Cerebellar cortex (tissue), 1 donor: ENCODE data around the gene LRP1B.
"Not testable (repeated sequence)": the region's sequence is repeated elsewhere in the genome, so short reads cannot be mapped to it uniquely, and the experiment has no call there.

Experiments used
- DNase-seq: peaks from one replicate; pipeline ENCODE4 v3.0.0-alpha.2; 2015; ENCODE audit warnings: low spot score

Gene LRP1B

GRCh38 chr2:140338795-140339194 lies 1792.0 kb downstream of the LRP1B start:
- DNase-seq = no peak

- no peak for DNase-seq
Observed at GRCh38 chr2:140337061-140337460, 1793.8 kb downstream of the LRP1B start.

DNA sequence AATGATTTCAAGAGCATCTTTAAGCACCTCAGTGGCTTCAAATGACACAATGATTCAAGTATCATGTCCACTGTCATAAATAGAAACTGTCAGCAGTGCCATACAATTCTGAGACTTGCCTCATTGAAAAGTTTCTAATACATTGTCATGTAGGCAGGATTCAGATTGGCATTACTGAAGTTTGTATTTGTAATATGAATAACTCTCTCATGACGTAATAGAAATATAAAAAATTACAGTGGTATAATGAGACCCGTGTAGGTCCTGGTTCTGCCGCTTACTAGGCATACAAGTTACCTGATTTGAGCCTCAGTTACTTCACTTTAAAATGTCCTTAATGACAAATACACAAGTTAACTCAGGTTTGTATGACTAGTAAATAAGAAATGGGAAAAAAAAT lies 1814.5 kb downstream of the LRP1B start:
- no peak for DNase-seq

DNA sequence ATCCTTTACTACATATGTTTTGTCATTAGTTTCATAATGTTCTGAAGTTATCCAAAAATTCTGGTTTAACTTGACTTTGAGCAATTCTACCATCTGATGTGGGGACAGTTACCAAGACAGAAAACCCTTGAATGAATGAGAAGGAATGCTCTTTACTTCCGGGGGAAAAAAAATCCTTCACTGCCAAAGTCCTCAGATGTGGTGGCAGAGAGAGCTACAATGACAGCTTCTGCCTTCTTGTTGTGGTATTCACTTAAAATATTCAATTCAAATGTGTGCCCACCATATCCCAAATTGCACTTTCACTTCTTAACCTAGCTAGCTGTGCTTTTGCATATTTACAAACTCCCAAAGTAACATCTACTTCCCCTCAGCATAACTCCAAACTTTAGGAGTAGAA lies 1818.9 kb downstream of the LRP1B start:
- no peak for DNase-seq

DNA sequence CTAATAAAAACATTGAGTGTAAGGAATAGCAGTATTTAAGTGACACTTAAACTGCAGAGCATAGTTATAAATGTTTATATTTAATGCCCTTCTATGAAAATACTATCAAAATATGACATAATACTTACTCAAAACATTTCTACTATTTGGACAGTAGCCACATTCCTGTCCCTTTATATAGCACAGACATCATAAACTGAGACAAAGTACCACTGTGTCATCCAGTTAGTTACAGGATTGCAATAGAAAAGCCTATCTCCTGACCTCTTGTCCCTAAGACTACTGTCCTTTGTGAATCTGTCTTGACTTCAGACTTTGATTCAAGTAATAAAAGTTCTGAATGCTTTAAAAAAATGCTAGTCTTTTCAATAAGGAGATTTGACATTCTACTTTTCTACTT lies 1822.1 kb downstream of the LRP1B start:
- DNase-seq = no peak

GRCh38 chr2:140307532-140307931 lies 1823.3 kb downstream of the LRP1B start:
- DNase-seq = no peak

- DNase-seq = no peak
Observed at GRCh38 chr2:140295767-140296166, 1835.0 kb downstream of the LRP1B start.

- DNase-seq = no peak
Observed at GRCh38 chr2:140288726-140289125, 1842.1 kb downstream of the LRP1B start.

DNA sequence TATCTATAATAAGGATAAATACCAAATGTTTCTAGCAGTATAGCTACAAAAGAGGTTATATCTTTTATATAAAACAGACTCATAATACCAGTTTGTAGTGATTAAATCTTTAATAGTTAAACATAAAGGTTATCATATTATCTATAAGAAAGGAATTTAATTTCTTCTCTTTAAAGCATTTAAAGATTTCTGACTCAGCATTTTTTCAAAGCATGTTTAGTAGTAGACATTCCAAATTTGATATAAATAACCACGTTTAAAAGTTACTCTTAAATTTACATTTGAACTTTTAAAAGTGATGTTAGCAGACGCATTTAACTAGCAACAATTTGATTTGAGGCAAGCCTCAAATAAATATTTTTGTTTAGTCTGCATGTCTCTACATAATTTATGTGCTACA lies 1842.6 kb downstream of the LRP1B start:
- no peak for DNase-seq

DNA sequence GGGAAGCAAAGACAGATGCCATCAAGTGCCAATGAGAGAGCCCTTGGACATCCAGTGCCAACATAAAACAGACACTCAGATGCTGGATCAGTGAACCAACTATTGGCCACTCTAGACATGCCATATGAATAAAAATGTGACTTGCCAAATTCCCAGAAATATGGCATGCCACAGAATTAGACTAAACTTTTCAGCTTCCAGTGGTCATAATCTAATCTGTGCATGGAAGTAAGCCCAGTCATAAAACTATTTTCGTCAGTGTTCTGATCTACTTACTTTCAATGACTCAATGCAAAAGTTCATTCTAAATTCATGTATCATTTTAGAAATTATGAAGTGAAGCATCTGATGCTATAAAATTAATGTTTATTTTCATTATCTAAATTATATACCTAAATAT lies 1844.4 kb downstream of the LRP1B start:
- DNase-seq = no peak

- DNase-seq = not testable (repeated sequence)
Observed at GRCh38 chr2:140277344-140277743, 1853.5 kb downstream of the LRP1B start.

GRCh38 chr2:140276661-140277060 lies 1854.2 kb downstream of the LRP1B start:
- no peak for DNase-seq

- DNase-seq = no peak
Observed at GRCh38 chr2:140275427-140275826, 1855.4 kb downstream of the LRP1B start.

DNA sequence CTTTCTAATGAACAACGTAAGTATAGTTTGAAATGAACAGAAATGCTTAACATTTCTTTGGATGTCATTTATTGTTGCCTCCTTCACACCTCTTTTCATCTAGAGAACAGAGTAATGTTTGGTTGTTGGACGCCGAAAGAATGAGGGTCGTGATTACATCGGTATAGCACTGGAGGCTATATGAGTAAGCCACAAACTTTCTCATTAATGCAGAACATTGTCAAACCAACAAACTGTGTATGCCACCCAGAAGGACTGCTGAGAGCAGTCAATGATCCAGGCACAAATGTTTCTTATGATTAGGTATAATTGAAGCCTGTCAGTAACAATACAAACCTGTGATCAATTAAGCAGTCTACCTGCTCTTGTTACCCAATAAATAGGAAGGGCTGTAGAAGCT lies 1855.9 kb downstream of the LRP1B start:
- no peak for DNase-seq

- no peak for DNase-seq
Observed at GRCh38 chr2:140273958-140274357, 1856.9 kb downstream of the LRP1B start.

GRCh38 chr2:140273408-140273807 lies 1857.4 kb downstream of the LRP1B start:
- no peak for DNase-seq

- DNase-seq = no peak
Observed at GRCh38 chr2:140270224-140270623, 1860.6 kb downstream of the LRP1B start.

GRCh38 chr2:140269000-140269399 lies 1861.8 kb downstream of the LRP1B start:
- no peak for DNase-seq

GRCh38 chr2:140262908-140263307 lies 1867.9 kb downstream of the LRP1B start:
- no peak for DNase-seq

DNA sequence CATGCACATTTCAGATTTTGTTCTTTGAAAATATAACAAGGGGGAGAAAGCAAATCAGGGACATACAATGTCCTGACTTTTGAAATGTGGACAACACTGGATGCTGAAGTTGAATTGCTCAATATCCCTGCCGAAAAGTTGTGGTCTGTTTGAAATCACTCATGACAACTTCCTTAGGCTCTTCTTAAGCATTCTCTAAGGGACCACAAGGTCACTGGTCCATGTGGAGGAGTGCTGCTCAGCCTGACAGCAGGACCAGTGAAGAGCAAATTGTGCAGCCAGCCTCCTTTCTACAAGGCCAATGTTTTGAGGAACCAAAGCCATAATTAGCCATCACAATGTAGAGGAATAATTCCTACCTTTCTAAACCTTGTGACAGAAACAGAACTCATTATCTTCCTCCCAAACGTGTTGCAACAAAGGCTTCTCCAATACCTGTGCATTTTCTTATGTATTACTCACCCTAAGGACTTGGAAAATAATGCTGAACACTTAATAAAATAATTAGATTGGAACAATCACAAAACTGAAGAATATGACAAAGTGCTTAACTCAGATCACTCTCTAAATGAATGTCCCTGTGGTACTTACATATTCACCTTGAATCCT lies 1873.0 kb downstream of the LRP1B start:
- DNase-seq = no peak

DNA sequence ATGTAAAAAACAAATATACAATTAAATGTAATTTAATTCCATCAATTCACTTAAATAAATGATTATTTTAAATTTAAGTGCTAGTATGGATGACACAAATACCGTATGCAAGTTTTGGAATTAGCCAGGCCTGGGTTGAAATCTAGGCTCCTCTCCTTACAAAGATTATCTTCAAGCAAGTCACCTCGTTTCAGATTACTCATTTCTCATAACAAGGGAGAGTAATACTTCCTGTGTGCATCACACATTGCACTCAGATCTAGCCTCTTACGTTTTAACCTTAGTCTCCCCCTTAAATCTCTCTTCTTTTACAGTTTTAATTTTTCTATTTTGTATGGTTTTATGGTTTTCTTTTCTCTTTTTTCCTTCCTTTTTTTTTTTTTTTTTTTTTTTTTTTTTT lies 1874.7 kb downstream of the LRP1B start:
- DNase-seq = no peak

GRCh38 chr2:140249821-140250220 lies 1881.0 kb downstream of the LRP1B start:
- no peak for DNase-seq

- DNase-seq = no peak
Observed at GRCh38 chr2:140248623-140249022, 1882.2 kb downstream of the LRP1B start.

- no peak for DNase-seq
Observed at GRCh38 chr2:140247451-140248195, 1883.2 kb downstream of the LRP1B start.
